Measurements from ENCODE around the gene SRP68.

GRCh38 chr17:75995385-75995925 is 76.9 kb downstream of the SRP68 start:
- TF ChIP-seq POLR2A (IDR thresholded peaks at IDR 0.05; ENCODE audit: low read length) (no peak), GATA1 (IDR thresholded peaks at IDR 0.05; ENCODE audit: low read depth, low read length) (no peak)

Measured in erythroblast (primary cell).